Osteocyte (in vitro differentiated cells): ENCODE measurements around the gene KCNK15. TPM values are rescaled to one million over a fixed set of nuclear protein-coding genes. Genes with fewer than 3 reads are reported as not detected.

Experiments
- DNase-seq: peaks from one replicate; pipeline ENCODE4 v3.0.0; 2021; ENCODE audit warnings: mixed read lengths; ENCODE audit not compliant: unreplicated experiment; ENCODE audit errors: extremely low spot score
- H3K27ac Mint-ChIP-seq: one replicate; pipeline ENCODE4 v1.8.0; 2021; ENCODE audit warnings: mild to moderate bottlenecking, mixed read lengths; ENCODE audit not compliant: unreplicated experiment
- H3K27me3 Mint-ChIP-seq: one replicate; pipeline ENCODE4 v1.8.0; 2021; ENCODE audit warnings: mixed read lengths; ENCODE audit not compliant: unreplicated experiment
- H3K36me3 Mint-ChIP-seq: one replicate; pipeline ENCODE4 v1.8.0; 2021; ENCODE audit warnings: mixed read lengths; ENCODE audit not compliant: unreplicated experiment
- H3K4me1 Mint-ChIP-seq: one replicate; pipeline ENCODE4 v1.8.0; 2021; ENCODE audit warnings: mixed read lengths; ENCODE audit not compliant: unreplicated experiment
- H3K4me3 Mint-ChIP-seq: one replicate; pipeline ENCODE4 v1.8.0; 2021; ENCODE audit warnings: mild to moderate bottlenecking, moderate library complexity, mixed read lengths; ENCODE audit not compliant: unreplicated experiment
- H3K9me3 Mint-ChIP-seq: one replicate; pipeline ENCODE4 v1.8.0; 2021; ENCODE audit warnings: mixed read lengths; ENCODE audit not compliant: unreplicated experiment
- CTCF ChIP-seq: fragments of 200-600 bp; sonication (generic); IDR thresholded peaks from 2 replicates; pipeline ENCODE4 v1.5.0; 2021; ENCODE audit warnings: antibody characterized with exemption, mild to moderate bottlenecking, moderate library complexity
- total RNA-seq: library from RNA; stranded (reverse); gene quantifications from 2 replicates; pipeline ENCODE4 v1.2.1, GENCODE V29; 2021

Gene KCNK15
- total RNA-seq, 1 donor from 2014 or later = 21.5 TPM

DNA sequence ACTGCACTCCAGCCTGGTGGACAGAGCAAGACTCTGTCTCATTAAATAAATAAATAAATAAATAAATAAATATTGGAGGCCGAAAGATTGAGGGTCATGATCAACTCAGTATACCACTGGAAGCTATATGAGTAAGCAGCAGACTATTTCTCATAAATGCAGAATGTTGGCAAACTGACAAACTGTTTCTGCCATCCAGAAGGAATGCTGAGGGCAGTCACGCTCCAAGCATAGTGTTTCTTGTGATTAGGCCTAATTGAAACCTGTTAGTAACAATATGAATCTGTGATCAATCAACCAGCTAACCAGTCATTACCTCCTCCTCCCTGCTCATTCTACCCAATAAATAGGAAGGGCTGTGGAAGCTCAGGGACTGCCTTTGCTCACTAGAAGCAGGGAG is 15.2 kb upstream of the KCNK15 start:
- no peaks in the 10 kb centered on the region for H3K36me3 Mint-ChIP-seq
- peaks cover 66% of the 10 kb centered on the region for H3K4me1 Mint-ChIP-seq
- no peaks in the 10 kb centered on the region for H3K27me3 Mint-ChIP-seq
- peak overlapping the region; percentile 91 for H3K27ac Mint-ChIP-seq
- H3K9me3 Mint-ChIP-seq = no peaks in the 10 kb centered on the region
- no peak overlapping the region for H3K4me3 Mint-ChIP-seq
- TF ChIP-seq CTCF = no peak
- no peak for DNase-seq

GRCh38 chr20:44731657-44732056 is 14.0 kb upstream of the KCNK15 start:
- no peaks in the 10 kb centered on the region for H3K27me3 Mint-ChIP-seq
- H3K36me3 Mint-ChIP-seq = no peaks in the 10 kb centered on the region
- H3K27ac Mint-ChIP-seq = peak overlapping the region; percentile 91
- peaks cover 4% of the 10 kb centered on the region for H3K9me3 Mint-ChIP-seq
- DNase-seq = no peak
- H3K4me3 Mint-ChIP-seq = no peak overlapping the region
- no peak for TF ChIP-seq CTCF
- peaks cover 78% of the 10 kb centered on the region for H3K4me1 Mint-ChIP-seq

DNA sequence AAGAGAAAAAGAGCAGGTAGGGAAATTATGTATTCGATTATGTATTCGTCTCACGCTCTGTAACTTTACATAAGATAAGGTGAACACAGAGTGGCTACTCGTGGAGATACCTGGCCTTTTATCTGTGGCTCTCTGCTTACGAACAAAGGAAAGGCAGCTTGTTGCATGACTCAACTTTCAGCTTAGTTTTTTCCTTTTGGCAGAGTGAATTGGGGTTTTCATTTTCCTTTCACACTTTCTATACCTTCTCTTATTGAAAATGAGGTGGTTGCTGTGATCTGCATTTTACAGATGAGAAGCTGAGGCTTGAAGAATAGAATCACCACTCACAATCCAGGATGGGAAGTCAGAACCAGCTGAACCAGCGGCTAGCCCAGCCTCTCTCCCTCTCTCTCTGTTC is 13.3 kb upstream of the KCNK15 start:
- Mint-ChIP-seq H3K27me3 (no peaks in the 10 kb centered on the region), H3K4me3 (no peak overlapping the region), H3K9me3 (peaks cover 4% of the 10 kb centered on the region), H3K27ac (peak overlapping the region; percentile 91), H3K4me1 (peaks cover 78% of the 10 kb centered on the region), H3K36me3 (no peaks in the 10 kb centered on the region)
- no peak for TF ChIP-seq CTCF
- DNase-seq = no peak

- Mint-ChIP-seq H3K27ac (peak overlapping the region; percentile 91), H3K36me3 (peaks cover under 1% of the 10 kb centered on the region), H3K4me1 (peaks cover 71% of the 10 kb centered on the region), H3K9me3 (peaks cover 4% of the 10 kb centered on the region), H3K27me3 (no peaks in the 10 kb centered on the region), H3K4me3 (no peak overlapping the region)
- TF ChIP-seq CTCF = no peak
- DNase-seq = peak; percentile 92
These were observed 12.2 kb upstream of the KCNK15 start for GRCh38 chr20:44733341-44734069.

- Mint-ChIP-seq H3K4me1 (peaks cover 64% of the 10 kb centered on the region), H3K27me3 (no peaks in the 10 kb centered on the region), H3K9me3 (peaks cover 4% of the 10 kb centered on the region), H3K4me3 (no peak overlapping the region), H3K27ac (peak overlapping the region; percentile 80), H3K36me3 (peaks cover 4% of the 10 kb centered on the region)
- TF ChIP-seq CTCF = peak; percentile 48
- DNase-seq = no peak
These were observed 10.7 kb upstream of the KCNK15 start for GRCh38 chr20:44734938-44735337.
